ENCODE data around the gene RASA2. TPM values are rescaled to one million over a fixed set of nuclear protein-coding genes. Genes with fewer than 3 reads are reported as not detected.

RASA2 gene
- total and polyA plus RNA-seq, 9 of the 15 experiments (the other 6 are each of a cell fraction or from before 2014, with no cell fraction given) = 2.0 to 12.8 (median 9.5) TPM

GRCh38 chr3:141486746-141487520 is at the start of gene RASA2 (continued):
- TF ChIP-seq, protein P1, sequence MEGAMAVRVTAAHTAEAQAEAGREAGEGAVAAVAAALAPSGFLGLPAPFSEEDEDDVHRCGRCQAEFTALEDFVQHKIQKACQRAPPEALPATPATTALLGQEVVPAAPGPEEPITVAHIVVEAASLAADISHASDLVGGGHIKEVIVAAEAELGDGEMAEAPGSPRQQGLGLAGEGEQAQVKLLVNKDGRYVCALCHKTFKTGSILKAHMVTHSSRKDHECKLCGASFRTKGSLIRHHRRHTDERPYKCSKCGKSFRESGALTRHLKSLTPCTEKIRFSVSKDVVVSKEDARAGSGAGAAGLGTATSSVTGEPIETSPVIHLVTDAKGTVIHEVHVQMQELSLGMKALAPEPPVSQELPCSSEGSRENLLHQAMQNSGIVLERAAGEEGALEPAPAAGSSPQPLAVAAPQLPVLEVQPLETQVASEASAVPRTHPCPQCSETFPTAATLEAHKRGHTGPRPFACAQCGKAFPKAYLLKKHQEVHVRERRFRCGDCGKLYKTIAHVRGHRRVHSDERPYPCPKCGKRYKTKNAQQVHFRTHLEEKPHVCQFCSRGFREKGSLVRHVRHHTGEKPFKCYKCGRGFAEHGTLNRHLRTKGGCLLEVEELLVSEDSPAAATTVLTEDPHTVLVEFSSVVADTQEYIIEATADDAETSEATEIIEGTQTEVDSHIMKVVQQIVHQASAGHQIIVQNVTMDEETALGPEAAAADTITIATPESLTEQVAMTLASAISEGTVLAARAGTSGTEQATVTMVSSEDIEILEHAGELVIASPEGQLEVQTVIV (CRISPR knock-in tag; IDR thresholded peaks at IDR 0.05; ENCODE audit: borderline replicate concordance) = no peak
- no peak for TF ChIP-seq NR2C2 (CRISPR knock-in tag; IDR thresholded peaks at IDR 0.05)
- TF ChIP-seq NR2C2 (tag; IDR thresholded peaks at IDR 0.05) = no peak
- TF ChIP-seq MNT (conservative IDR thresholded peaks at IDR 0.05) = no peak
- no peak for TF ChIP-seq ARHGAP35 (IDR thresholded peaks at IDR 0.05; ENCODE audit: partially characterized antibody)
- 0 out of 2 replicates have a peak, but pooled peaks have one; percentile 43 for TF ChIP-seq FOXP1 (CRISPR knock-in tag; IDR thresholded peaks at IDR 0.05)
- no peak for TF ChIP-seq TAF15 (IDR thresholded peaks at IDR 0.05; ENCODE audit: low read depth, low read length)
- TF ChIP-seq CHD2 (IDR thresholded peaks at IDR 0.05; ENCODE audit: low read depth, low read length) = no peak
- TF ChIP-seq ZNF311 (CRISPR knock-in tag; IDR thresholded peaks at IDR 0.05) = no peak
- no peak for TF ChIP-seq HMGN3 (IDR thresholded peaks at IDR 0.05; ENCODE audit: borderline replicate concordance, extremely low read depth, insufficient read length, low read depth, low read length)
- no peak for TF ChIP-seq ZKSCAN3 (CRISPR knock-in tag; IDR thresholded peaks at IDR 0.05)
- TF ChIP-seq PATZ1 (CRISPR knock-in tag; IDR thresholded peaks at IDR 0.05; ENCODE audit: borderline replicate concordance) = no peak
- TF ChIP-seq, protein P2, sequence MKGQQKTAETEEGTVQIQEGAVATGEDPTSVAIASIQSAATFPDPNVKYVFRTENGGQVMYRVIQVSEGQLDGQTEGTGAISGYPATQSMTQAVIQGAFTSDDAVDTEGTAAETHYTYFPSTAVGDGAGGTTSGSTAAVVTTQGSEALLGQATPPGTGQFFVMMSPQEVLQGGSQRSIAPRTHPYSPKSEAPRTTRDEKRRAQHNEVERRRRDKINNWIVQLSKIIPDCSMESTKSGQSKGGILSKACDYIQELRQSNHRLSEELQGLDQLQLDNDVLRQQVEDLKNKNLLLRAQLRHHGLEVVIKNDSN (CRISPR knock-in tag; IDR thresholded peaks at IDR 0.05) = no peak
- TF ChIP-seq, protein P3, sequence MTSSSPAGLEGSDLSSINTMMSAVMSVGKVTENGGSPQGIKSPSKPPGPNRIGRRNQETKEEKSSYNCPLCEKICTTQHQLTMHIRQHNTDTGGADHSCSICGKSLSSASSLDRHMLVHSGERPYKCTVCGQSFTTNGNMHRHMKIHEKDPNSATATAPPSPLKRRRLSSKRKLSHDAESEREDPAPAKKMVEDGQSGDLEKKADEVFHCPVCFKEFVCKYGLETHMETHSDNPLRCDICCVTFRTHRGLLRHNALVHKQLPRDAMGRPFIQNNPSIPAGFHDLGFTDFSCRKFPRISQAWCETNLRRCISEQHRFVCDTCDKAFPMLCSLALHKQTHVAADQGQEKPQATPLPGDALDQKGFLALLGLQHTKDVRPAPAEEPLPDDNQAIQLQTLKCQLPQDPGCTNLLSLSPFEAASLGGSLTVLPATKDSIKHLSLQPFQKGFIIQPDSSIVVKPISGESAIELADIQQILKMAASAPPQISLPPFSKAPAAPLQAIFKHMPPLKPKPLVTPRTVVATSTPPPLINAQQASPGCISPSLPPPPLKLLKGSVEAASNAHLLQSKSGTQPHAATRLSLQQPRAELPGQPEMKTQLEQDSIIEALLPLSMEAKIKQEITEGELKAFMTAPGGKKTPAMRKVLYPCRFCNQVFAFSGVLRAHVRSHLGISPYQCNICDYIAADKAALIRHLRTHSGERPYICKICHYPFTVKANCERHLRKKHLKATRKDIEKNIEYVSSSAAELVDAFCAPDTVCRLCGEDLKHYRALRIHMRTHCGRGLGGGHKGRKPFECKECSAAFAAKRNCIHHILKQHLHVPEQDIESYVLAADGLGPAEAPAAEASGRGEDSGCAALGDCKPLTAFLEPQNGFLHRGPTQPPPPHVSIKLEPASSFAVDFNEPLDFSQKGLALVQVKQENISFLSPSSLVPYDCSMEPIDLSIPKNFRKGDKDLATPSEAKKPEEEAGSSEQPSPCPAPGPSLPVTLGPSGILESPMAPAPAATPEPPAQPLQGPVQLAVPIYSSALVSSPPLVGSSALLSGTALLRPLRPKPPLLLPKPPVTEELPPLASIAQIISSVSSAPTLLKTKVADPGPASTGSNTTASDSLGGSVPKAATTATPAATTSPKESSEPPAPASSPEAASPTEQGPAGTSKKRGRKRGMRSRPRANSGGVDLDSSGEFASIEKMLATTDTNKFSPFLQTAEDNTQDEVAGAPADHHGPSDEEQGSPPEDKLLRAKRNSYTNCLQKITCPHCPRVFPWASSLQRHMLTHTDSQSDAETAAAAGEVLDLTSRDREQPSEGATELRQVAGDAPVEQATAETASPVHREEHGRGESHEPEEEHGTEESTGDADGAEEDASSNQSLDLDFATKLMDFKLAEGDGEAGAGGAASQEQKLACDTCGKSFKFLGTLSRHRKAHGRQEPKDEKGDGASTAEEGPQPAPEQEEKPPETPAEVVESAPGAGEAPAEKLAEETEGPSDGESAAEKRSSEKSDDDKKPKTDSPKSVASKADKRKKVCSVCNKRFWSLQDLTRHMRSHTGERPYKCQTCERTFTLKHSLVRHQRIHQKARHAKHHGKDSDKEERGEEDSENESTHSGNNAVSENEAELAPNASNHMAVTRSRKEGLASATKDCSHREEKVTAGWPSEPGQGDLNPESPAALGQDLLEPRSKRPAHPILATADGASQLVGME (CRISPR knock-in tag; IDR thresholded peaks at IDR 0.05) = no peak

Data from K562 (cell line).